ENCODE data around the gene AMOTL1.

AMOTL1 gene

DNA sequence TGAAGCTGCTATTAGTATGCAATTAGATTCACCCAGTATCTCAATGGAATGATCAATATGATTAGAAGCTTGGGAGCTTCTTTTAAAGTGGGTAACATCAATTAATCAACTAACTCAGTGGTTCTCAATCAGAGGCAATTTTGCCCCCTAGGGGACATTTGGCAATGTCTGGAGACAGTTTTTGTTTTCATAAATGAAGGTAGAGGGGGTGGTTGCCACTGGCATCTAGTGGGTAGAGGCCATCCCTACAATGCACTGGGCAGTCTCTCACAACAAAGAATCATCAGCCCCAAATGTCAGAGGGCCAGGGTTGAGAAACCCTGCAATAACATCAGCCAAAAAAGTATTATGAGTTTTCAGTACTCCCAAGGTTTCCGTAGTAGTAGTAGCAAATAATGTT, 5.9 kb upstream of the AMOTL1 start:
- no peaks in the 10 kb centered on the region for H3K36me3 ChIP-seq (ENCODE audit: insufficient read depth, insufficient read length, low read length)
- no peak for DNase-seq (ENCODE audit: low read depth, low spot score)
- H3K4me1 ChIP-seq (ENCODE audit: insufficient read depth, insufficient read length), result peaks cover 2% of the 10 kb centered on the region
- no peak overlapping the region for H3K9ac ChIP-seq (ENCODE audit: insufficient read length, low read depth)
- H3K27me3 ChIP-seq (ENCODE audit: insufficient read depth, insufficient read length), result no peaks in the 10 kb centered on the region
- H3K9me3 ChIP-seq (ENCODE audit: insufficient read depth, low read length), result no peaks in the 10 kb centered on the region
- TF ChIP-seq YY1 (IDR thresholded peaks at IDR 0.05; ENCODE audit: insufficient read depth, insufficient read length), result no peak
- TF ChIP-seq ZNF274 (IDR thresholded peaks at IDR 0.05; ENCODE audit: low read depth, low read length), result no peak
- TF ChIP-seq SUZ12 (IDR thresholded peaks at IDR 0.05; ENCODE audit: extremely low read depth, insufficient read depth, insufficient read length), result no peak
- H3K4me3 ChIP-seq (ENCODE audit: insufficient read length, low read depth), result no peak overlapping the region

DNA sequence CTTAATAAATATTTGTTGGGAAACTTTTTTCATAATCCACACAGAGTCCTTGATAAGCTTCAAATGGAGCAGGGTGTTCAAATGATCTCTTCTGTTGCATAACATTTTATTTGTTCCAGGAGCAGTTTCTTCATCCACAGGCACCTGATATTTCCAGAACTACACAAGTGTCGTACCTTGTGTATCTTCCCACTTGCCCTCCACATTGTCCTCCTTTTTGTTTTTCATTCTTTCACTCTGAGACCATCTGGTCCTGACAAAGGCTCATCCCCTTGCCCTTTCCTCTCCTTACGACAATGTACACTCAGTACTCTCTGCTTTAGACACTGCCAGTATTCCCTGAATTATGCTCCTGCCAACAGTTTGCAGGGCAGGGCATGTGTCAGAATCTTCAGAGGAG, 5.2 kb upstream of the AMOTL1 start:
- no peak for DNase-seq (ENCODE audit: low read depth, low spot score)
- H3K4me3 ChIP-seq (ENCODE audit: insufficient read length, low read depth), result no peak overlapping the region
- TF ChIP-seq SUZ12 (IDR thresholded peaks at IDR 0.05; ENCODE audit: extremely low read depth, insufficient read depth, insufficient read length) (no peak), ZNF274 (IDR thresholded peaks at IDR 0.05; ENCODE audit: low read depth, low read length) (no peak), YY1 (IDR thresholded peaks at IDR 0.05; ENCODE audit: insufficient read depth, insufficient read length) (no peak)
- H3K36me3 ChIP-seq (ENCODE audit: insufficient read depth, insufficient read length, low read length), result no peaks in the 10 kb centered on the region
- H3K9ac ChIP-seq (ENCODE audit: insufficient read length, low read depth), result no peak overlapping the region
- peaks cover 5% of the 10 kb centered on the region for H3K4me1 ChIP-seq (ENCODE audit: insufficient read depth, insufficient read length)
- no peaks in the 10 kb centered on the region for H3K27me3 ChIP-seq (ENCODE audit: insufficient read depth, insufficient read length)
- H3K9me3 ChIP-seq (ENCODE audit: insufficient read depth, low read length), result no peaks in the 10 kb centered on the region

DNA sequence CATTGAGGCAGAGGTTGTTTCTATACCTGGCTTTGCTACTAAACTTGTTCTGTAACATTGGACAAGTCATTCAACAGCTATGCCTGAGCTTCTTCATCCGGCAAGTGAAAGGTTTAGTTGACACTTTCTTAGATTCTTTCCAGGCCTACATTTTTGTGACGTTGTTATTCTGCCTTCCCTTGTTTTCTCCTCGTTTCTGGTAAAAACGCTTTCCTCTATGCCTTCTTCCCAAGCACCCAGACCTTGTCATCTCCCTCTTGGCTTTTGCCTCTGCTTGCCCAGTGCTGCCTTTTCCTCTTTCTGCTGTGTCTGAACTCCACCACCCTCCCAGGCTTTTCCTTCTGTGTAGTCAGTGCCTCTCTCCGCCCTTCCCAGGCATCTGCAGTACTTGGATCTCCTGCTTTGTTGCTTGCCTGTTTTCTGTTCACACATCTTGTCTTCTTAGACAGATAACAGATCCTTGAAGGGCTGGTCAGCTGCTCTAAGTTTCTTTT, 1.4 kb upstream of the AMOTL1 start:
- H3K36me3 ChIP-seq (ENCODE audit: insufficient read depth, insufficient read length, low read length), result no peaks in the 10 kb centered on the region
- no peak overlapping the region for H3K9ac ChIP-seq (ENCODE audit: insufficient read length, low read depth)
- no peak for DNase-seq (ENCODE audit: low read depth, low spot score)
- no peaks in the 10 kb centered on the region for H3K9me3 ChIP-seq (ENCODE audit: insufficient read depth, low read length)
- TF ChIP-seq ZNF274 (IDR thresholded peaks at IDR 0.05; ENCODE audit: low read depth, low read length), result no peak
- no peak for TF ChIP-seq YY1 (IDR thresholded peaks at IDR 0.05; ENCODE audit: insufficient read depth, insufficient read length)
- no peak for TF ChIP-seq SUZ12 (IDR thresholded peaks at IDR 0.05; ENCODE audit: extremely low read depth, insufficient read depth, insufficient read length)
- no peak overlapping the region for H3K4me3 ChIP-seq (ENCODE audit: insufficient read length, low read depth)
- H3K27me3 ChIP-seq (ENCODE audit: insufficient read depth, insufficient read length), result no peaks in the 10 kb centered on the region
- peaks cover 5% of the 10 kb centered on the region for H3K4me1 ChIP-seq (ENCODE audit: insufficient read depth, insufficient read length)

DNA sequence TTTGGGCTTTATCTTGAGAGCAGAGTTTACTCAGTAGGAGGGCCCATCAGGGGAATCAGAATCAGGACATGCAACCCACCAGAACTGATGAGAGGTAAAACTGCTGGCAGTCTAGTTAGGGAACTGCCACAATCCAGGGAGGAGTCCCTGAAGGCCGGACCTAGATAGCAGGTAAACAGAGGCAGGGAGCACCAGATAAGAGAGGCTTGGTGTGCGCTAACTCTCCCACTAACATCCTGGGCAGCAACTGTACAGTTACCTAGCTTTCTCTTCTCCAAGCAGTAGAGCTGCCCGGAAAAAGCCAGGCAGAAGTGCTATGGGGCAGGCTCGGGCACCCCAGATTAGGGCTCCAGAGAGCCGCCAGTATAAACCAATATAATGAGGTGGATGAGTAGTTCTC, 865 bp upstream of the AMOTL1 start:
- Histone ChIP-seq H3K9me3 (ENCODE audit: insufficient read depth, low read length) (no peaks in the 10 kb centered on the region), H3K36me3 (ENCODE audit: insufficient read depth, insufficient read length, low read length) (no peaks in the 10 kb centered on the region), H3K27me3 (ENCODE audit: insufficient read depth, insufficient read length) (no peaks in the 10 kb centered on the region), H3K4me1 (ENCODE audit: insufficient read depth, insufficient read length) (peaks cover 5% of the 10 kb centered on the region), H3K4me3 (ENCODE audit: insufficient read length, low read depth) (no peak overlapping the region), H3K9ac (ENCODE audit: insufficient read length, low read depth) (peak overlapping the region; percentile 47)
- TF ChIP-seq YY1 (IDR thresholded peaks at IDR 0.05; ENCODE audit: insufficient read depth, insufficient read length) (no peak), ZNF274 (IDR thresholded peaks at IDR 0.05; ENCODE audit: low read depth, low read length) (no peak), SUZ12 (IDR thresholded peaks at IDR 0.05; ENCODE audit: extremely low read depth, insufficient read depth, insufficient read length) (no peak)
- no peak for DNase-seq (ENCODE audit: low read depth, low spot score)

DNA sequence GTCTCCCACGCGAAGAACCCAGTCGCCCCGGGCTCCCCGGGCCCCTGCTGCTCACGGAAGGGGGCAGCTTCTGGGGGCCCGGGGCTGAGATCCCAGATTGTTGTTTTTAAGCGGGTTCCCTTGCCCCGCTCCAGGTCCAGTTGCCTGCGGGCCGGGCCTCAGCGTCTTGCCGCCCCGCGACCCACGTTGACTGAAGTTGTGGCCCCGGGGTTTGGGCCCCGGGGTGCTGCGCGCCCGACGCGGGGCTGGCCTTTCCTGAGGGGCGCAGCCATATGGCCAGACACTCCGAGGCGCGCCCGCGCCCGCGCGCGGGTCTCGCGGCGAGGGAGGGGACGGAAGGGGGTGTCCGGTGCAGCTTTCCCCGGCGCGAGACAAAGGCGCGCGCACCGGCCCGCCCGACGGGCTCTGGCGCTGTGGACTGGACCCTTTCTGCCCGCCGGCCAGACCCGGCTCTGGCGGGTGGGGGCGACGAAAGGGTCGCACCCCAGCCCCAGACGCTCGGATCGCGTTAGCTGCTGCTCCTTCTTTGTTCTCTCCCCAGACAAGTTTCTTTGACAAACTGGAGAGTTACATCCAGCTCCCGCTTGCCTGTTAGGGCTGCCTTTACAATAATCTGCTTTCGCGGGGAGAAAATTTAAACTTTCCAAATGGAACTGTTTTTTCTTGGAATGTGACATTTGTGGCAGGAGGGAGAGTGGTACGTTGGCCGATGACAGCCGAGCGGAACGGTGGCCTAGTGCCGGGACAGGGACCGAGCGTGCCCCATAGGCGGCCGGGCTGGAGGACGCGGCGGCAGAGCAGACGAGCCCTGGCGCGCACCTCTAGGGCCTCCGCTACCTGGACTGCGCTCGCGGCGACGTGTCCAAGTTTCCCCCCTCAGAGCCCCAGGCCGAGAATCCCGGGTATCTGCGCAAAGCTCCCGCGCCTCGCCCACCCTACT, 716 bp downstream of the AMOTL1 start:
- Histone ChIP-seq H3K9me3 (ENCODE audit: insufficient read depth, low read length) (no peaks in the 10 kb centered on the region), H3K9ac (ENCODE audit: insufficient read length, low read depth) (peak overlapping the region; percentile 88), H3K36me3 (ENCODE audit: insufficient read depth, insufficient read length, low read length) (no peaks in the 10 kb centered on the region), H3K4me3 (ENCODE audit: insufficient read length, low read depth) (peak overlapping the region; percentile 85), H3K4me1 (ENCODE audit: insufficient read depth, insufficient read length) (peaks cover 5% of the 10 kb centered on the region), H3K27me3 (ENCODE audit: insufficient read depth, insufficient read length) (no peaks in the 10 kb centered on the region)
- DNase-seq (ENCODE audit: low read depth, low spot score), result no peak
- TF ChIP-seq YY1 (IDR thresholded peaks at IDR 0.05; ENCODE audit: insufficient read depth, insufficient read length), result no peak
- TF ChIP-seq ZNF274 (IDR thresholded peaks at IDR 0.05; ENCODE audit: low read depth, low read length), result no peak
- no peak for TF ChIP-seq SUZ12 (IDR thresholded peaks at IDR 0.05; ENCODE audit: extremely low read depth, insufficient read depth, insufficient read length)

DNA sequence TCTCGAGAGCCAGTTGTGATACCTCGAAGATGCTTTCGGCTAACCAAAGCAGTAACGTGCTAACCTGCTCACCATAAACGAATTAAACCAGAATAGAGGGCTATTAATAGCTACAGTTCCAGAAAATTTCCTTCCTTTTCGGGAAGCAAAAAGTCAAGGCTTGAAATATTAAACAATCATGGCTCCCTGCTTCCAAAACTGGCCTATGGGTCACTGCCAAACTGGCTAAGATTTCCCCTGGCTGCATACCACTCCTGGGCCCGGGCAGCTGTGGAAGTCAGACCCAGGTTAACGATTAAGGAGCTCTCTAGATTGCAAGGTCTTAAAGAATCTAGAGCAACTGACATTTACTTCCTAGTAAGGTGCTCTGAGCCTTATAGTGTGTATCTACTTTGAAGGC, 1.7 kb downstream of the AMOTL1 start:
- Histone ChIP-seq H3K4me1 (ENCODE audit: insufficient read depth, insufficient read length) (peaks cover 3% of the 10 kb centered on the region), H3K9me3 (ENCODE audit: insufficient read depth, low read length) (no peaks in the 10 kb centered on the region), H3K36me3 (ENCODE audit: insufficient read depth, insufficient read length, low read length) (no peaks in the 10 kb centered on the region), H3K4me3 (ENCODE audit: insufficient read length, low read depth) (peak overlapping the region; percentile 85), H3K9ac (ENCODE audit: insufficient read length, low read depth) (peak overlapping the region; percentile 88), H3K27me3 (ENCODE audit: insufficient read depth, insufficient read length) (no peaks in the 10 kb centered on the region)
- DNase-seq (ENCODE audit: low read depth, low spot score), result no peak
- no peak for TF ChIP-seq YY1 (IDR thresholded peaks at IDR 0.05; ENCODE audit: insufficient read depth, insufficient read length)
- TF ChIP-seq ZNF274 (IDR thresholded peaks at IDR 0.05; ENCODE audit: low read depth, low read length), result no peak
- TF ChIP-seq SUZ12 (IDR thresholded peaks at IDR 0.05; ENCODE audit: extremely low read depth, insufficient read depth, insufficient read length), result no peak

DNA sequence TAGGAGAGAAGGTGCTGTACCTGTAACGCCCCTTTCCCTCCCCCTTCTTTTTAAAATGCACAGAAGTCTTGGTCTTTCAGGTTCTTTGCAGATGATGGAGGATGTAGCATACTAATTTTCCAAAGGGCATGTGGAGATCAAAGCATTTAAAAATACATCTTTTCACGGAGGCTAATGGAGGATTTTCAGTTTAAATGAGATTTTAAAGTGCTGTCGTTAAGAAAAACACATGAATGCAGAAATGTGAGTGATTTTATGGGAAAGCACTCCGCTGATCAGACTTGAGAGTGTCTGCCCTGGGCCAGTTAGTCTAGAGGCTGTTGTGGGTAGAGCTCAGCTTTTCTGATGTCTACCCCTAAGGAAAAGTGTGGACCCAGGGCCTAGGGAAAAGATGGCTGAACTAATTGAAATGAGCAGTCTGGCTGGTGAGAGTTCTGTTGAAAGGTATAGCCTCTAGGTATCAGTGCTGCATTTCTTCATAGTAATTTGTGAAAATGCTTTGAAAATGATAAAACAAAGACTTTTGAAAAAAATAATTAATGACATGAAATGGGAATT, 2.5 kb downstream of the AMOTL1 start:
- Histone ChIP-seq H3K4me1 (ENCODE audit: insufficient read depth, insufficient read length) (peaks cover 3% of the 10 kb centered on the region), H3K9ac (ENCODE audit: insufficient read length, low read depth) (no peak overlapping the region), H3K9me3 (ENCODE audit: insufficient read depth, low read length) (no peaks in the 10 kb centered on the region), H3K4me3 (ENCODE audit: insufficient read length, low read depth) (no peak overlapping the region), H3K36me3 (ENCODE audit: insufficient read depth, insufficient read length, low read length) (no peaks in the 10 kb centered on the region), H3K27me3 (ENCODE audit: insufficient read depth, insufficient read length) (no peaks in the 10 kb centered on the region)
- TF ChIP-seq ZNF274 (IDR thresholded peaks at IDR 0.05; ENCODE audit: low read depth, low read length) (no peak), SUZ12 (IDR thresholded peaks at IDR 0.05; ENCODE audit: extremely low read depth, insufficient read depth, insufficient read length) (no peak), YY1 (IDR thresholded peaks at IDR 0.05; ENCODE audit: insufficient read depth, insufficient read length) (no peak)
- no peak for DNase-seq (ENCODE audit: low read depth, low spot score)
